ENCODE data around the gene FAM222A.

Gene FAM222A

DNA sequence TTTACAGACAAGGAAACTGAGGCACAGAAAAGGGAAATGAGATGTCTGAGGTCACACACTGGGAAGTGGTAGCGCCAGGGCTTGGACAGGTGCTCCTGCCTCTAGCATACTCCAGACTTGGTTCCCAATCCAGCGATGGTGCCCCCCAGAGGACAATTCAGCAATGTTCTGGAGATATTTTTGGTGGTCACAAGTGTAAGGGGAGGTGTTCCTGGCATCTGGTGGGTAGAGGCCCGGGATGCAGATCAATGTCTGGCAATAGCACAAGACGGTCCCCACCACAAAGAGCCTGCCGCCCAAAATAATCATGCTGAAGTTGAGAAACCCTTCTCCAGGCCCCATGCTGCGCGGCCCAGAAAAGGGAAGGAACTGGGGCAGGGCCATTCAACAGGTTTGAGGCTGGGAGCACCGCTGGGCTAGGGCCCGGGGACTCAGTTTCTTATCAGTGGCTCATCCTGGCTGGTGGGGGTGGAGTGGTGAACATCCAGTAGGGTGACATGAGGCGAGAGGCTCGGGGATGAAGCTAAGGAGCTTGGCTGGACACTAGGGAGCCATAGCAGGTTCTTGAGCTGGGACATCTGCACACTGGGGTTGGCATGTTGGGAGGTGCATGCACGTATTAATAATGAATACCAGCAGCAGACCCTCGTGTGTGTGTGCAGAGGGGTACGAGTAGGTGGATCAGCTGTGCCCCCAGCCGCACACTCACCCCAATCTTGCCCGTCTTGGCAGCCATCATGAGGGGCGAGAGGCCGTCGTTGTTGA is 84.5 kb downstream of the FAM222A start:
- no peak for DNase-seq (ENCODE audit: low read depth in 3 of 3)

DNA sequence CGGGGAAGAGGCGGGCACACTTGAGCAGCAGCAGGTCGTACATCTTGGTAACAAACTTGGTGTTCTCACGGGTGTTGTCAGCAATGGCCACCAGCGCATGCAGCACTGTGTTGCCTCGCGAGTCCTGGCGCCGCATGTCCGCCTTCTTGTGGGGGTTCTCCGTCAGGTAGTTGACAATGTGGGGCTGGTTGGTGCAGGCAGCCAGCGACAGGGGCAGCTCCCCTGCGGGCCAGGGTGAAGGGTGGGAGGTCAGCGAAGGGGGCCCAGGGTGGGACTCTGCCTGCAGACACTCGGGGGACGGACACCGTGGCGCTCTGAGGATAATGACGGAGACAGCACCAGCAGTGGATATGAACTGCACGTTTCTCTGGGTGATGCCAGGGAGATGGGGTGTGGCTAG is 85.1 kb downstream of the FAM222A start:
- no peak for DNase-seq (ENCODE audit: low read depth in 3 of 3)

DNA sequence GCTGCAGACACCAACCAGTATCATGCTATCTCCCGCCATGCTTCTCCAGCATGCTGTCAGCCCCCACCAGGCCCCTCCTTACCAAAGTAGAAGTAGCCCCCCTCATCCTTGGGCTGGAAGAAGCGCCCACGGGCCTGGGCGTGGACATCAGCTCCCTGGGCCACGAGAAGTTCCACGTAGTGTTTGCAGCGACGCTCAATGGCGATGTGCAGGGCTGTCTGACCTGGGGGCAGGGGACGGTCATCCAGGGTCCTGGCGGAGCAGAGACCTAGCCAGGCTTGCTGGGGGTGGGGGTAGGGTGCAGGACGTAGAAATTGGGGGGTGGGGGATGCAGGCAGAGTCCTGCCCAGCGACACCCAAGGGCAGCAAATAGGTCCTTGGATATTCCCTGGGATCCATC is 86.9 kb downstream of the FAM222A start:
- no peak for DNase-seq (ENCODE audit: low read depth in 3 of 3)

DNA sequence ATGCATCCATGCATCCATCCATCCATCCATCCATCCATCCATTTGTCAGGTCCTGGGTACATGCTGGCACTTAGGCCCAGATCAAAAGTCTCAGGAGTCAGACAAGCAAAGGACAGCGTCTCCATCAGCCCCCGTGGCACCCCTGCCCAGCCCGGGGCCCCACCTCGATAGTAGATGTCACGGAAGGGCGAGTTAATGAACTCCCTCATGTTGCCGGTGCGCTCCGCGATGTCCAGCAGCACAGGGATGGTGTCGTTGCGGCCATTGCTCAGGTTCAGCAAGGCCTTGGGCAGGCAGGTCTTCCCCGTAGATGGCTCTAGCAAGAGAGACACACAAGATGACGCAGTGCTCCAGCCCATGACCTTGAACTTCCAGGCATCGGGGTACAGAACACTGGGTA is 89.2 kb downstream of the FAM222A start:
- no peak for DNase-seq (ENCODE audit: low read depth in 3 of 3)

DNA sequence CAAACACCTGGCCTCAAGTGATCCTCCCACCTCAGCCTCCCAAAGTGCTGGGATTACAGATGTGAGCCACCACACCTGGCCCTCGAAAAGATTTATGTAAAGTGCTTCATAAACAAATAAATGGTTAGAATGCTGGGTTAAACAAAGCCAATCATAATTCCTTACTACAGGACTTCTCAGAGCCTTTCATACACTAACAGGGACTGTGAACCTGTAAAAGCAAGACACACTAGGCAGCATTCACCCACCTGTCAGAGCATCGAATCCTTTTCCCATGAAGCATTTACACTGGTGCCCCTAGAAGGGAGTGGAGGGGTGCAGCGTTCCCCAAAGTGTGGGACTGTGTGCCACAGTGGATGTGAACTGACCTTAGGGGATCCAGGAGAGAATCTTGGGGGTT is 90.1 kb downstream of the FAM222A start:
- DNase-seq (ENCODE audit: low read depth in 3 of 3) = no peak

DNA sequence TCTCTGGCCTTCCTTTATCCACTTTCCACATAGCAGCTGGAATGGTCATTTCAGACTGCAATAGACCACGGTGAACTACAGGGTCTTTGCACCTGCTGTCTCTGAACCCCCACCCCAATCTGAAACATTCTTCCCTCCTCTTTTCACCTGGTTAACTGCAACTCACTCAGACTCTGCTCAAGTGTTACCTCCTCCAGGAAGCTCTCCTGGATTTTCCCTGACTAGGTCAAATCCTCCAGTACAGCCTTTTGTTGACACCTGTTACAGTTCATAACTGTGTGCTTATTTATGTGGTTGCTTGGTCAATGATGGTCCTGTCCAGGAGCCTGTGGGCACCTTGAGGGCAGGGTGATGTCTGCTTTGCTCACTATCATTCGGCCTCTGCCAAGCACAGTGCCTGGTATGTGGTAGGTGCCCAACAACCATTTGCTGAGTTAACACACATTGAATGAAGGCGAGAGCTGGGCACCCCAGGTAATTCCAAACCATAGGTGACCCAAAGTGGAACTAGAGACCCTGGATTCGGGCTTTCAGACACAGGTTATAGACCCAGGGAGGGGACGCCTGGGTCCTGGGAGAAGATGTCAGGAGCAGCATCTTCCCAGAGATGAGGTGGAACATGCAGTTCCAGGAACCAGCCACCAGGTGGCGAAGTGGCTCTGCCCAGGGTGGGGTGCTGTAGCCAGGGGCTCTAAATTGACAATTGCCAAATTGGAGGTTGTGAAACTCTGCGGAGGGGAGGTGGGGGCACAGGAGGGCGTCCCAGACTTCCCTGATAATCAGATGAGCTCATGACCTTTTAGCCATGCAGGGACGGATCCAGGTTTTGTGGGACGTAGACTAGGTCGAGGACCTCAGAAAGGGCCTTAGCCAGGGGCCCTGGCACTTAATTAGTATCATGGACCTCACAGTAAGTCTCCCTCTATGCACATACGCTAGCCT is 91.5 kb downstream of the FAM222A start:
- peak; percentile 35 to 51 (median 37) for DNase-seq (ENCODE audit: low read depth in 3 of 3)

DNA sequence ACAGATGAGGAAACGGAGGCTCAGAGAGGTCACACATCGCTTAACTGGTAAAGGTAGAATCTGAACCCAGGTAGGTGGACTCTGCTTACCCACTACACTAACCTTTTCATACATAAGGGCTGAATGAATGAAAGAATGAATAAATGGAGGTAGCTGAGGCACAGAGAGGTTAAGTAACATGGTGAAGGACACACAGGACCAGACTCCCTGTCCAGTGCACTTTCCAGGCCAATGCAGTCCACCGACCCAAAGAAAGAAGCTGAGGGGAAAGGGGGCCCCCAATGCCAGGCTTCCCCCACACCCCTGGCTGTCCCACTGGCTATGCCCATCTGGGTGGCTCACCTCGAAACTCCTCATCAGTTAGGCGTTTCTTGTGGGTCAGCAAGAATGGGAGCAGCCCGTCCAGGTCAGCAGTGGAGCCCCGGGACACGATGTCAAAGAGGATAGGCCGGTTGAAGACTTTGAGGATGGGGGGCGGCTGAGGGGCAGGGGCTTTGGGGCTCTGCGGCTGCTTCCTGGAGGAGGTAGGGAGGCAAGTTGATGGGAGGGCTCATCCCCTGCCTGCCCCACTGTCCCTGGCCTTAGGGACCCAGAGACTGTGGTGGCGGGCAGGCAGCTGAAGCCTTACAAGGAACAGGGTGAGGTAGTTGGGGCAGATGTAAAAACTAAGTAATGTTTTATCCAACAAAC is 94.5 kb downstream of the FAM222A start:
- DNase-seq (ENCODE audit: low read depth in 3 of 3) = no peak

DNA sequence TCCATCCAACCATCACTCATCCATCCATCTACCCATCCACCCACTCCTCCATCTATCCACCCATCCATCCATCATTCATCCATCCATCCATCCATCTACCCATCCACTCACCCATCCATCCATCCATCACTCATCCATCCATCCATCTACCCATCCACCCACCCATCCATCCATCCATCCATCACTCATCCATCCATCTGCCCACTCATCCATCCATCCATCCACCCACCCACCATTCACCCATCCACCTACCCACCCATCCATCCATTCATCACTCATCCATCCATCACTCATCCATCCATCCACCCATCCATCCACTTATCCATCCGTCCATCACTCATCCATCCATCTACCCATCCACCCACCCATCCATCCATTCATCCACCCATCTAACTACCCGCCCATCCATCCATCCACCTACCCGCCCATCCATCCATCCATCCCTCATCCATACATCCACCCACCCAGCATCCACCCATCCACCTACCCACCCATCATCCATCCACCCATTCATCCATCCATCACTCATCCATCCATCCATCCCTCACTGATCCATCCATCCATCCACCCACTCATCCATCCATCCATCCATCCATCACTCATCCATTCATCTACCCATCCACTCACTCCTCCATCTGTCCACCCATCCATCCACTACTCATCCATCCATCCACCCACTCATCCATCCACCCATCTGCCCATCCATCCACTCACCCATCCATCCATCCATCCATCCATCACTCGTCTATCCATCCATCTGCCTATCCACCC is 95.4 kb downstream of the FAM222A start:
- DNase-seq (ENCODE audit: low read depth in 3 of 3) = no peak

DNA sequence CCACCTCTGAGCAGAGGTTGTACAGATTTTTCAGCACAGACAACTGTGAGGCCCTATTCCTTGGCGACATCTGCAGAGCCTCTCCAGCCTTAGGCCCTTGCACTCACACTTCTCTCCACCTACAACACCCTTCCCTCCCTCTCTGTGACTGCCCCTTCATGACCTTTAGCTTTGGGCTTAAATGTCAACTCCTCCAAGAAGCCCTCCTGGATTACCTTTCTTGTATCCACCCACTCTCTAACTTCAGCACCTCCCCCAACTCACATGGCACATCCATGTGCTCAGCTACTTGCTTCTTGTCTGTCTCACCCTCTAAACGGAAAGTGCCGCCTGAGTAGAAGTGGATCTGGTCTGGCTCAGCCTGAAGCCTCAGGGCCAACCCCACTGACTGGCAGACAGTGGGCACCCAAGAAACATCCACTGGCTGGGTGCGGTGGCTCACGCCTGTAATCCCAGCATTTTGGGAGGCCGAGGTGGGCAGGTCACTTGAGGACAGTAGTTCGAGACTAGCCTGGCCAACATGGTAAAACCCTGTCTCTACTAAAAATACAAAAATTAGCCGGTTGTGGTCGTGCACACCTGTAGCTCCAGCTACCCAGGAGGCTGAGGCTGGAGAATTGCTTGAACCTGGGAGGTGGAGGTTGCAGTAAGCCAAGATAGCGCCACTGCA is 97.5 kb downstream of the FAM222A start:
- DNase-seq (ENCODE audit: low read depth in 3 of 3) = no peak

DNA sequence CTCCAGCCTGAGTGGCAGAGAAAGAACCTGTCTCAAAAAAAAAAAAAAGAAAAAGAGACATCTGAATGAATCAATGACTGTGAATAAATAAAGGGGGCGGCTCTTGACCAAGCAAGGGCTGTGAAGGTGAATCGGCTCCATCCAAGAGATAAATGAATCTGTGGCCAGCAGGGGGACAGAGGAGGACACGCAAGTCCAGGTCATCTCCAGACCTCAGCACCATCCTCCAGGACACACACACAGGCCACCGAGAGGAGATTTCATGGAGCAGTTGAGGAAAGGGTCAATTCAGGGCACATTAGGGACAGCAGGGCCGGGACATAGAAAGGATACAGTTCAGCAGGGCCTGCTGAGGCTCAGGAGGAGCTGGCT is 98.0 kb downstream of the FAM222A start:
- no peak for DNase-seq (ENCODE audit: low read depth in 3 of 3)

DNA sequence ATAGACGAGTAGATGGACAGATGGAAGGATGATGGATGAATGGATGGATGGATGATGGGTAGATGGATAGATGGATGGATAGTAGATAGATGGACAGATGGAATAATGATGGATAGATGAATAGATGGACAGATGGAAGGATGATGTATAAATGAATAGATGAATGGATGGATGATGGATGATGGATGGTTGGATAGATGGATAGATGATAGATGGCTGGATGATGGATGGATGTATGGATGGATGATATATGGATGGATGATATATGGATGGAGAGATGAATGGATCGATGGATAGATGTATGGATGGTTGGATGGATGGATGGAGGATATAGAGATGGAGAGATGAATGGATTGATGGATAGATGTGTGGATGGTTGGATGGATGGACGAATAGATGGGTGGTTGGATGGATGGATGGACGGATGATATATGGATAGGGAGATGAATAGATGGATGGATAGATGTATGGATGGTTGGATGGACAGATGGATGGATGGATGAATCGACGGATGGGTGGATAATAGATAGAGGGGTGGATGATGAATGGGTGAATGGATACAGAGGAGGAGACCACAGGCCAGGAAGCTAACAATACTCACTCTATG is 100.3 kb downstream of the FAM222A start:
- DNase-seq (ENCODE audit: low read depth in 3 of 3) = no peak

DNA sequence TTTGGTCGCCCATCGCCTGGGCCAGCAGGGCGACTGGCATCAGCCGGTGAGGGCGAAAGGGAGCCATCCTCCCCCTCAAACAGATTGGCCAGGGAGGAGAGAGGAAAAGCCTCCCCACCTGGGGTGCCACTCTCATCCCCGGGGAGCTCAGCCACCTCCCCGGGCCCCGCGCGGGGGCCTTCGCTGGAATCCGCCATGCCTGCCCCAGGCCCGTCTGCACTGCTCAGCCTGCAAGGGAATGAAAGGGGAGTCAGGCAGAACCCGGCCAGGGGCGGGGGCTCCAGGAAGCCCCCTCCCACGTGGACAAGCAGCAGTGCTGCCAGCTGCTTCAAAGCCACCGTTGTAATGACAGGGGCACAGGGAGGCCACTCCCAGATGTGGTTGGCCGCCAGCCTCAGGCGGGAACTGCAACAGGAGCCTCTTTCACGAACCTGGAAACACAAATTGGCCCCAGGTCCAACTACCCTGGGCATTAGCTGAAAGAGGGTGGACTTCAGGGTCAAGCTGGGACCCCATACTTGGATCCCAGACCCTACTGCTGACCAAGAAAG is 101.0 kb downstream of the FAM222A start:
- no peak for DNase-seq (ENCODE audit: low read depth in 3 of 3)

DNA sequence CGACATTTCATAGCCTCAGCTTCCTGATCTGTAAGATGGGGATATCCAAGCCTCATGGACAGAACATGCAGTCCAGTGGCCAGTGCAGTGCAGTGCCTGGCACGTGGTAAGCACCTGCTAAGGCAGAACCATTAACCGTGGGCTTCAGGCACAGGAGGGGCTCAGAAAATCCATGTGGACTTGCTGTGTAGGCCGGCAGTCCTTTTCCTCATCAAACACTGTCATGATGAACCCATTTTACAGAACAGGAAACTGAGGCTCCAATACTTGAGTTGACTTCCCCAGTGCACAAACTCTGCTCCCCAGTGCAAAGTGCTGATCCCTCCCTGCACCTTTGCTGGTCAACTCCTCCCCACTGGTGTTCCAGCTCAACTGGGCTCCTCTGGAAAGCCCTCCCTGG is 101.6 kb downstream of the FAM222A start:
- DNase-seq (ENCODE audit: low read depth in 3 of 3) = no peak

DNA sequence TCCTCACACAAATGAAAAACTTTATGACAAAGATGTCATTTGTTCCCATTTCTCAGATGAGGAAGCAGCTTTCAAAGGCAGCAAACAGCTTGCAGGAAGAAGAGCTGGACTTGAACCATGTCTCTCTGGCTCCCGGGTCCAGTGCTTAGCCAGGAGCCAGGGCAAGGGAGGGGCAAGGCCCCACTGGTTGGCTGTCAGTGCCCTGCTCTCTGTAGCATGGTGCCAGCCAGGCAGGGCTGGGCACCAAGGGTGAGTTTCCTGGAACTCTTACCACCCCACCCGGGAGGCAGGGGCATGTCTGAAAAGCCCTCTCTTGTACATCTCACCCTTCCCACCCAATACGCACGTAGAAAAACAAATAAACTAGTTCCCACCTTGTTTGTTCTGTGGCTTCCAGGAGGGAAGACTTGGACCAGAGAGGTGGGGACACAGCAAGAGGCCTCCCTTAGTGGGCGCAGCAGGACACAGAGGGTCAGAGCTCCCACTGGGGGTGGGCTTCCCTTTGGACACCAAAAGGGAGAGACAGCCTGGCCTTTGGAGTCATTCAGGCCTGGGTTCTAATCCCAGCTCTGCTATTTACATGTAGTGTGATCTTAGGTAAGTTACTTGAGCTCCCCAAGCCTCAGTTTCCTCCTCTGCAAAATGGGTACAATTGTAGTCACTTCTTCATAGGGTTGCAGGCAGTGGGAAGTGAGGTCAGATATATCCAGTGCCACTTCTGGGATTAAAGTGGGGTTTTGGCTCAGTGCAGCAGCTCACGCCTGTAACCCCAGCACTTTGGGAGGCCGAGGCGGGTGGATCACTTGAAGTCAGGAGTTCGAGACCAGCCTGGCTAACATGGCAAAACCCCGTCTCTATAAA is 102.4 kb downstream of the FAM222A start:
- no peak for DNase-seq (ENCODE audit: low read depth in 3 of 3)

DNA sequence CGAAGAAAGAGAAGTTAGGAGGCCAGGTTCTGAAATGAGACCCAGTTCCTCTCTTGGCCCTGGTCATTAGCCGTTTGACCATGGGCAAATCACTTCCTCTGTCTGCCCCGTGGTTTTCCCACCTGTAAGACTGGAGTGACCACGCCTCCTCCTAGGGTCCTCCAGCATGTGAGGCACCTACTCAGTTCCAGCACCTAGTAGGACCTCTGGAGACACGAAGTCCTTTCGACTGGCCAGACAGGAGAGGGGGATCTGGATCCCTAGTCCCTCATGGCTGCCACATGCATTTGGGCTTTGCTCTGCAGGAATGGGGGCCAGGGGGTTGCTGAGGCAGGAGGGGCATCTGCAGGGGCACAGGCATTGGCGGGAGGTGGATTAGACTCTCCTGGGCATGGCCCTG is 103.2 kb downstream of the FAM222A start:
- no peak for DNase-seq (ENCODE audit: low read depth in 3 of 3)

DNA sequence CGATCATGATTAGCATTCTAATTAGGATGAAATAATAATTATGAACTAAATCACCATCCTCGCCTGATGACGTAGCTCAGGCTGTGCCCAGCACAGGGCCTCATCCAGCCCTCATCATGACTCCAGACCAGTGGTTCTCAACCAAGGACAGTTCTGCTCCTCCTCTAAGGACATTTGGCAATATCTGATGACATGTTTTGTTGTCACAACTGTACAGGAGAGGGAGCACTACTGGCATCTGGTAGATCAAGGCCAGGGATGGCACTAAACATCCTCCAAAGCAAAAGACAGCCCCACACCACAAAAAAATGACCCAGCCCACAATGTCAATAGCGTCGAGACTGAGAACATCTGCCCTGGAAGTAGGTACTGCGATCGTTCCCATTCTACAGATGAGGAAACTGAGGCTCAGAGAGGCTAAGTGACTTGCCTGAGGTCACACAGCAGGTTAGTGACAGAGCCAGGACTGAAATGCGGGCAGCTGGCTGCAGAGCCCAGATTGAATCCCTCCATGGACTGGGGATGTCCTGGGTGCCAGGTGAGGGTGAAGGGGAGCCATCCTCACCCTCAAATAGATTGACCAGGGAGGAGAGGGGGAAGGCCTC is 104.1 kb downstream of the FAM222A start:
- DNase-seq (ENCODE audit: low read depth in 3 of 3) = no peak

DNA sequence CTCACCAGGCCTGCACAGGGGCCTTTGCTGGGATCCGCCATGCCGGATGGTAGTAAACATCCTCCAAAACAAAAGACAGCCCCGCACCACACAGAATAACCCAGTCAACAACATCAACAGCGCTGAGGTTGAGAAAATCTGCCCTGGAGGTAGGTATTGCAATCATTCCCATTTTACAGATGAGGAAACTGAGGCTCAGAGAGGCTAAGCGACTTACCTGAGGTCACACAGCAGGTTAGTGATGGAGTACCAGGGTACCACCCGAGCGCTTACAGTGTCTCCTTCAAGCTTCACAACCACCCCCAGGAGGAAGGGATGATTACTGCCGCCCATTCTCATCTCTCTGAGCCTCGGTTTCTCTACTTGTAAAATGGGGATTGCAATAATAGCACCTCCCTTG is 104.6 kb downstream of the FAM222A start:
- no peak for DNase-seq (ENCODE audit: low read depth in 3 of 3)

DNA sequence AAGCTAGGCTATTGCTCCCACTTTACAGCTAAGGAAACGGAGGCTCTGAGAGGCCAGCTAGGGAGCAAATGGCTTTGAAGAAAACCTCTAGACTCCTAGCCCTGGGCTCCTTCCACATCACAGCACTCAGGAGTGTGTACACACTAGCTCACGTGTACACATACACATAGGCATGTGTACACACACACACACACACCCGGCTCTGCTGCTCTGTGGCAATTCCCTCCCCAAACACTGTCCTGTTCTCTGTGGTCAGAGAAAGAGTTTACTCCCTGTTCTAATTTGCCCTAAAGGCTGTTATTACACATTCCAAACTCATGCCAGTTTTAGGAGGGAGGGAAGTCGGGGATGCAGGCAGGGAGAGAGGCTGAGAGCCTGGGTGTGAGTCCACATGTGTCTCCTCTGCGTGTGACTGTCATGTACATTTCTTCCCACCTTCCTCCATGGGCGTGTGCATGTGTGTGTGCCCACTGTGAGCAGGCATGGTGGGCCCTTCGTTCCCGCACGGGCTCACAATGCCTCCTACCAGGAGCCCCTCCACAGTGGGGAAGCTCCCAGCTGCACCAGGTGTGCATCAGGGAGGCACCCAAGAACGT is 105.4 kb downstream of the FAM222A start:
- DNase-seq (ENCODE audit: low read depth in 3 of 3) = no peak
